ENCODE measurements around the gene BORA.

DNA sequence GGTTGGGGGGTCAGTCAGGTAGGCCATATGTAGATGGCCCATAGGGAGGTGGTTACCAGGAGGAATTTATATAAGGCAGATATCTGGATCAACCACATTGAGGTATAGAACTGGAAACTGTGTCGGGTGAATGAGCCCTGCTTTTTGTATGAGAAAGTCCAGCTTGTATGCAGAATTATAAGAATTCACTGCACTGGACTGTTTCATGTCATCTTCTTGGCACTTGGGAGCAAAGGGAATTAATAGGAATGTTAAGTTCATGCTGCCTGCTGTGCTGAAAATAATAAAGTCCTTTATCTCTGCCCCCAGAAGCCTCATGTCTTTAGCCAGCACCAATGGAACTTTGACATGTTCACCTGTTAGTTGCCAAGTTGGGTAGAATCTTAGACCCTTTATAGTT is 12.3 kb downstream of the BORA start:
- TF ChIP-seq, protein P1, sequence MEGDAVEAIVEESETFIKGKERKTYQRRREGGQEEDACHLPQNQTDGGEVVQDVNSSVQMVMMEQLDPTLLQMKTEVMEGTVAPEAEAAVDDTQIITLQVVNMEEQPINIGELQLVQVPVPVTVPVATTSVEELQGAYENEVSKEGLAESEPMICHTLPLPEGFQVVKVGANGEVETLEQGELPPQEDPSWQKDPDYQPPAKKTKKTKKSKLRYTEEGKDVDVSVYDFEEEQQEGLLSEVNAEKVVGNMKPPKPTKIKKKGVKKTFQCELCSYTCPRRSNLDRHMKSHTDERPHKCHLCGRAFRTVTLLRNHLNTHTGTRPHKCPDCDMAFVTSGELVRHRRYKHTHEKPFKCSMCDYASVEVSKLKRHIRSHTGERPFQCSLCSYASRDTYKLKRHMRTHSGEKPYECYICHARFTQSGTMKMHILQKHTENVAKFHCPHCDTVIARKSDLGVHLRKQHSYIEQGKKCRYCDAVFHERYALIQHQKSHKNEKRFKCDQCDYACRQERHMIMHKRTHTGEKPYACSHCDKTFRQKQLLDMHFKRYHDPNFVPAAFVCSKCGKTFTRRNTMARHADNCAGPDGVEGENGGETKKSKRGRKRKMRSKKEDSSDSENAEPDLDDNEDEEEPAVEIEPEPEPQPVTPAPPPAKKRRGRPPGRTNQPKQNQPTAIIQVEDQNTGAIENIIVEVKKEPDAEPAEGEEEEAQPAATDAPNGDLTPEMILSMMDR (IDR thresholded peaks at IDR 0.05): no peak
- no peak for TF ChIP-seq POLR2A (IDR thresholded peaks at IDR 0.05)
